ENCODE results near the gene P2RX4. TPM values are rescaled to one million over a fixed set of nuclear protein-coding genes. Genes with fewer than 3 reads are reported as not detected.

Gene P2RX4
- polyA plus RNA-seq, 2 donors: 5.0 to 5.4 TPM

GRCh38 chr12:121170611-121171260, 39.2 kb upstream of the P2RX4 start:
- H3K4me3 ChIP-seq (ENCODE audit: low read depth in 1 of 2, low read length in 2 of 2): no peak overlapping the region
- no peak overlapping the region for H3K27ac ChIP-seq (ENCODE audit: low read depth in 2 of 2, low read length in 1 of 2)
- no peaks in the 10 kb centered on the region for H3K9me3 ChIP-seq (ENCODE audit: control insufficient read depth in 2 of 2, insufficient read depth in 1 of 2, low read depth in 1 of 2, low read length in 1 of 2)
- no peaks in the 10 kb centered on the region for H3K4me1 ChIP-seq (ENCODE audit: control insufficient read depth in 2 of 2, insufficient read depth in 2 of 2, low read length in 1 of 2)
- 76 to 89% methylated on average over 14 of the region's 14 CpGs for WGBS, 2 donors
- H3K36me3 ChIP-seq (ENCODE audit: control insufficient read depth in 2 of 2, insufficient read depth in 2 of 2, low read length in 1 of 2): no peaks in the 10 kb centered on the region
- H3K27me3 ChIP-seq (ENCODE audit: control insufficient read depth in 1 of 2, insufficient read depth in 2 of 2, low read length in 2 of 2): no peaks in the 10 kb centered on the region

GRCh38 chr12:121172145-121172544, 37.8 kb upstream of the P2RX4 start:
- Histone ChIP-seq H3K4me3 (ENCODE audit: low read depth in 1 of 2, low read length in 2 of 2) (no peak overlapping the region), H3K27me3 (ENCODE audit: control insufficient read depth in 1 of 2, insufficient read depth in 2 of 2, low read length in 2 of 2) (no peaks in the 10 kb centered on the region), H3K9me3 (ENCODE audit: control insufficient read depth in 2 of 2, insufficient read depth in 1 of 2, low read depth in 1 of 2, low read length in 1 of 2) (no peaks in the 10 kb centered on the region), H3K27ac (ENCODE audit: low read depth in 2 of 2, low read length in 1 of 2) (no peak overlapping the region), H3K4me1 (ENCODE audit: control insufficient read depth in 2 of 2, insufficient read depth in 2 of 2, low read length in 1 of 2) (no peaks in the 10 kb centered on the region), H3K36me3 (ENCODE audit: control insufficient read depth in 2 of 2, insufficient read depth in 2 of 2, low read length in 1 of 2) (peaks cover 0 to 2% of the 10 kb centered on the region in 2 donors)
- 75 to 83% methylated on average over 6 of the region's 6 CpGs for WGBS, 2 donors

GRCh38 chr12:121175383-121176119, 34.4 kb upstream of the P2RX4 start:
- Histone ChIP-seq H3K27ac (ENCODE audit: low read depth in 2 of 2, low read length in 1 of 2) (peak overlapping the region in 1 of 2 donors; percentile 3), H3K27me3 (ENCODE audit: control insufficient read depth in 1 of 2, insufficient read depth in 2 of 2, low read length in 2 of 2) (no peaks in the 10 kb centered on the region), H3K4me1 (ENCODE audit: control insufficient read depth in 2 of 2, insufficient read depth in 2 of 2, low read length in 1 of 2) (no peaks in the 10 kb centered on the region), H3K36me3 (ENCODE audit: control insufficient read depth in 2 of 2, insufficient read depth in 2 of 2, low read length in 1 of 2) (peaks cover 0 to 4% of the 10 kb centered on the region in 2 donors), H3K4me3 (ENCODE audit: low read depth in 1 of 2, low read length in 2 of 2) (no peak overlapping the region), H3K9me3 (ENCODE audit: control insufficient read depth in 2 of 2, insufficient read depth in 1 of 2, low read depth in 1 of 2, low read length in 1 of 2) (no peaks in the 10 kb centered on the region)
- 82 to 85% methylated on average over 16 of the region's 16 CpGs for WGBS, 2 donors

- Histone ChIP-seq H3K9me3 (ENCODE audit: control insufficient read depth in 2 of 2, insufficient read depth in 1 of 2, low read depth in 1 of 2, low read length in 1 of 2) (no peaks in the 10 kb centered on the region), H3K27me3 (ENCODE audit: control insufficient read depth in 1 of 2, insufficient read depth in 2 of 2, low read length in 2 of 2) (no peaks in the 10 kb centered on the region), H3K4me1 (ENCODE audit: control insufficient read depth in 2 of 2, insufficient read depth in 2 of 2, low read length in 1 of 2) (no peaks in the 10 kb centered on the region), H3K27ac (ENCODE audit: low read depth in 2 of 2, low read length in 1 of 2) (no peak overlapping the region), H3K4me3 (ENCODE audit: low read depth in 1 of 2, low read length in 2 of 2) (no peak overlapping the region), H3K36me3 (ENCODE audit: control insufficient read depth in 2 of 2, insufficient read depth in 2 of 2, low read length in 1 of 2) (peaks cover 0 to 4% of the 10 kb centered on the region in 2 donors)
- 91 to 92% methylated on average over 19 of the region's 19 CpGs for WGBS, 2 donors
Observed at GRCh38 chr12:121176826-121177529, 33.0 kb upstream of the P2RX4 start.

GRCh38 chr12:121181181-121181580, 28.7 kb upstream of the P2RX4 start:
- H3K4me1 ChIP-seq (ENCODE audit: control insufficient read depth in 2 of 2, insufficient read depth in 2 of 2, low read length in 1 of 2): peaks cover 0 to 6% of the 10 kb centered on the region in 2 donors
- H3K27me3 ChIP-seq (ENCODE audit: control insufficient read depth in 1 of 2, insufficient read depth in 2 of 2, low read length in 2 of 2): no peaks in the 10 kb centered on the region
- H3K4me3 ChIP-seq (ENCODE audit: low read depth in 1 of 2, low read length in 2 of 2): no peak overlapping the region
- H3K27ac ChIP-seq (ENCODE audit: low read depth in 2 of 2, low read length in 1 of 2): no peak overlapping the region
- no peaks in the 10 kb centered on the region for H3K9me3 ChIP-seq (ENCODE audit: control insufficient read depth in 2 of 2, insufficient read depth in 1 of 2, low read depth in 1 of 2, low read length in 1 of 2)
- WGBS, 2 donors: 74 to 81% methylated on average over 3 of the region's 3 CpGs
- peaks cover 4 to 5% of the 10 kb centered on the region in 2 donors for H3K36me3 ChIP-seq (ENCODE audit: control insufficient read depth in 2 of 2, insufficient read depth in 2 of 2, low read length in 1 of 2)

GRCh38 chr12:121182222-121182893, 27.6 kb upstream of the P2RX4 start:
- peaks cover 0 to 5% of the 10 kb centered on the region in 2 donors for H3K36me3 ChIP-seq (ENCODE audit: control insufficient read depth in 2 of 2, insufficient read depth in 2 of 2, low read length in 1 of 2)
- H3K9me3 ChIP-seq (ENCODE audit: control insufficient read depth in 2 of 2, insufficient read depth in 1 of 2, low read depth in 1 of 2, low read length in 1 of 2): no peaks in the 10 kb centered on the region
- H3K4me1 ChIP-seq (ENCODE audit: control insufficient read depth in 2 of 2, insufficient read depth in 2 of 2, low read length in 1 of 2): peaks cover 0 to 6% of the 10 kb centered on the region in 2 donors
- H3K27me3 ChIP-seq (ENCODE audit: control insufficient read depth in 1 of 2, insufficient read depth in 2 of 2, low read length in 2 of 2): no peaks in the 10 kb centered on the region
- H3K4me3 ChIP-seq (ENCODE audit: low read depth in 1 of 2, low read length in 2 of 2): no peak overlapping the region
- no peak overlapping the region for H3K27ac ChIP-seq (ENCODE audit: low read depth in 2 of 2, low read length in 1 of 2)
- 82 to 87% methylated on average over 3 of the region's 3 CpGs for WGBS, 2 donors

- no peaks in the 10 kb centered on the region for H3K27me3 ChIP-seq (ENCODE audit: control insufficient read depth in 1 of 2, insufficient read depth in 2 of 2, low read length in 2 of 2)
- H3K4me1 ChIP-seq (ENCODE audit: control insufficient read depth in 2 of 2, insufficient read depth in 2 of 2, low read length in 1 of 2): peaks cover 0 to 6% of the 10 kb centered on the region in 2 donors
- WGBS, 2 donors: 56 to 70% methylated on average over 15 of the region's 15 CpGs
- H3K9me3 ChIP-seq (ENCODE audit: control insufficient read depth in 2 of 2, insufficient read depth in 1 of 2, low read depth in 1 of 2, low read length in 1 of 2): no peaks in the 10 kb centered on the region
- H3K4me3 ChIP-seq (ENCODE audit: low read depth in 1 of 2, low read length in 2 of 2): no peak overlapping the region
- H3K27ac ChIP-seq (ENCODE audit: low read depth in 2 of 2, low read length in 1 of 2): no peak overlapping the region
- peaks cover 0 to 5% of the 10 kb centered on the region in 2 donors for H3K36me3 ChIP-seq (ENCODE audit: control insufficient read depth in 2 of 2, insufficient read depth in 2 of 2, low read length in 1 of 2)
Observed at GRCh38 chr12:121184425-121184824, 25.5 kb upstream of the P2RX4 start.

- Histone ChIP-seq H3K9me3 (ENCODE audit: control insufficient read depth in 2 of 2, insufficient read depth in 1 of 2, low read depth in 1 of 2, low read length in 1 of 2) (no peaks in the 10 kb centered on the region), H3K36me3 (ENCODE audit: control insufficient read depth in 2 of 2, insufficient read depth in 2 of 2, low read length in 1 of 2) (peaks cover 0 to 5% of the 10 kb centered on the region in 2 donors), H3K4me1 (ENCODE audit: control insufficient read depth in 2 of 2, insufficient read depth in 2 of 2, low read length in 1 of 2) (peaks cover 0 to 6% of the 10 kb centered on the region in 2 donors), H3K27me3 (ENCODE audit: control insufficient read depth in 1 of 2, insufficient read depth in 2 of 2, low read length in 2 of 2) (no peaks in the 10 kb centered on the region), H3K27ac (ENCODE audit: low read depth in 2 of 2, low read length in 1 of 2) (peak overlapping the region in 1 of 2 donors; percentile 3), H3K4me3 (ENCODE audit: low read depth in 1 of 2, low read length in 2 of 2) (no peak overlapping the region)
- WGBS, 2 donors: 95 to 96% methylated on average over 7 of the region's 7 CpGs
Observed at GRCh38 chr12:121184984-121185889, 24.7 kb upstream of the P2RX4 start.

Measured in esophagus (tissue), 2 donors.